HEK293T (cell line): Measurements from ENCODE around the gene DNAJC7.
"Not testable (repeated sequence)": the region's sequence is repeated elsewhere in the genome, so short reads cannot be mapped to it uniquely, and the experiment has no call there.

Source experiments
- CTCF ChIA-PET: fragments of 350-600 bp; formaldehyde crosslinking; extraction: SDS; loops from one replicate; lab custom pipeline; 2021; ENCODE audit warnings: antibody characterized with exemption, inconsistent platforms; lab: Yijun Ruan, JAX
- POLR2A ChIA-PET: fragments of 350-600 bp; formaldehyde crosslinking; extraction: SDS; loops from one replicate; lab custom pipeline; 2020; ENCODE audit warnings: antibody characterized with exemption, inconsistent platforms; lab: Yijun Ruan, JAX
- DNase-seq: peaks from one replicate; pipeline ENCODE4 v3.0.0; 2012; ENCODE audit warnings: mixed read lengths; ENCODE audit errors: extremely low spot score
- CTBP1 ChIP-seq: fragments of 450-650 bp; IDR thresholded peaks from 2 replicates; pipeline ENCODE4 v1.6.1; 2016; ENCODE audit warnings: borderline replicate concordance
- ELF4 ChIP-seq: fragments of 450-650 bp; IDR thresholded peaks from 2 replicates; pipeline ENCODE4 v1.6.1; 2017; ENCODE audit warnings: antibody characterized with exemption
- FOXA1 ChIP-seq: fragments of 450-650 bp; IDR thresholded peaks from 2 replicates; pipeline ENCODE4 v1.6.1; 2016; ENCODE audit warnings: mild to moderate bottlenecking
- L3MBTL2 ChIP-seq: fragments of 450-650 bp; conservative IDR thresholded peaks from 2 replicates; pipeline ENCODE4 v1.6.1; 2016; ENCODE audit warnings: mild to moderate bottlenecking
- PKNOX1 ChIP-seq: fragments of 450-650 bp; IDR thresholded peaks from 2 replicates; pipeline ENCODE4 v1.6.1; 2016
- ZNF384 ChIP-seq: fragments of 450-650 bp; IDR thresholded peaks from 2 replicates; pipeline ENCODE4 v1.6.1; 2016

DNAJC7 gene

GRCh38 chr17:41930833-41931156, 86.4 kb downstream of the DNAJC7 start:
- ChIA-PET POLR2A (interaction anchor here (0.5 to 6.6 kb wide), 40 partner anchors 9 to 271 kb away, joined by 3 to 148 read pairs (median 5); partner anchors contain the start of genes ACLY, CNP, DNAJC7 and EIF1), CTCF (interaction anchor here (0.6 to 2.5 kb wide), 12 partner anchors 9 to 273 kb away, joined by 3 to 12 read pairs (median 3); partner anchors contain the start of gene ACLY)
- DNase-seq, result not testable (repeated sequence)
- TF ChIP-seq ZNF384, result peak; percentile 96

- CTCF ChIA-PET, result interaction anchor here (0.6 to 2.5 kb wide), 12 partner anchors 8 to 272 kb away, joined by 3 to 12 read pairs (median 3); partner anchors contain the start of gene ACLY
- peak; percentile 99 for DNase-seq
- TF ChIP-seq PKNOX1, result peak; percentile 90
- peak; percentile 87 for TF ChIP-seq ELF4
- peak; percentile 65 for TF ChIP-seq L3MBTL2
- no peak for TF ChIP-seq CTBP1
- TF ChIP-seq FOXA1, result no peak
- POLR2A ChIA-PET, result interaction anchor here (0.5 to 6.6 kb wide), 44 partner anchors 9 to 272 kb away, joined by 3 to 148 read pairs (median 5); partner anchors contain the start of genes ACLY, CNP, DNAJC7 and EIF1
These were observed 87.0 kb downstream of the DNAJC7 start, which contains the start of gene ODAD4 for GRCh38 chr17:41930009-41930832. Gene ODAD4 (plus strand): TSS chr17:41930617. CDS start chr17:41930724, 107 bp downstream.

GRCh38 chr17:41928693-41929251, 88.5 kb downstream of the DNAJC7 start:
- TF ChIP-seq FOXA1, result no peak
- TF ChIP-seq ZNF384, result peak; percentile 86
- peak; percentile 85 for TF ChIP-seq PKNOX1
- POLR2A ChIA-PET, result interaction anchor here (1.0 to 6.6 kb wide), 8 partner anchors 9 to 118 kb away, joined by 3 to 148 read pairs (median 12); partner anchors contain the start of genes ACLY, DNAJC7, KLHL11 and P3H4
- no peak for DNase-seq
- CTCF ChIA-PET, result interaction anchor here (0.6 to 0.7 kb wide), 2 partner anchors 263 to 1678 kb away, joined by 3 read pairs; no protein-coding TSS in a partner anchor
